HepG2 (cell line): ENCODE results near the gene STYXL1. TPM values are rescaled to one million over a fixed set of nuclear protein-coding genes. Genes with fewer than 3 reads are reported as not detected.

Experiments
- ATAC-seq: fragments of 200-7000 bp; cut with Tn5 transposase; 3 replicates; pipeline ENCODE4 v1.9.1; 2020; ENCODE audit warnings: mild to moderate bottlenecking, moderate library complexity
- BruUV-seq: library from RNA; stranded (reverse); fragments of 400-500 nt; replicated peaks from 2 replicates; lab custom pipeline; 2021; lab: Mats Ljungman, UMichigan
- CTCF ChIA-PET: fragments of 300-600 bp; formaldehyde crosslinking; extraction: SDS; loops from one replicate; lab custom pipeline; 2021; ENCODE audit warnings: low total read pairs, inconsistent platforms, low intra/inter-chr PET ratio; lab: Yijun Ruan, JAX
- POLR2A ChIA-PET: fragments of 350-600 bp; sonication (Branson Sonifier 250); formaldehyde crosslinking; loops from one replicate; lab custom pipeline; 2020; ENCODE audit warnings: antibody characterized with exemption, inconsistent platforms; lab: Yijun Ruan, JAX
- DNase-seq: peaks from one replicate; pipeline ENCODE4 v3.0.0-alpha.2; 2015; ENCODE audit warnings: low spot score
- FAIRE-seq: peaks from 3 replicates; lab custom pipeline; 2011; peaks lifted over from hg19 to GRCh38; lab: Jason Lieb, UNC
- H2AFZ ChIP-seq: one replicate; pipeline ENCODE4 v1.6.1; 2011; ENCODE audit warnings: low read length, inconsistent platforms
- H3K27ac ChIP-seq: fragments of 300-600 bp; 3 replicates; pipeline ENCODE4 v1.8.0; 2011; ENCODE audit warnings: mixed run types, mild to moderate bottlenecking, mixed read lengths, low read length, inconsistent platforms; ENCODE audit not compliant: insufficient read depth; ENCODE audit errors: extremely low read length
- H3K27me3 ChIP-seq, 2 experiments: fragments of 200-600 bp in 1 of 2; 2 replicates in 1 of 2; 3 replicates in 1 of 2; pipeline versions ENCODE4 v1.6.0 to v1.8.0; 2011; ENCODE audit warnings: low read length in 2 of 2, mild to moderate bottlenecking in 2 of 2, moderate library complexity in 2 of 2, inconsistent platforms in 1 of 2; ENCODE audit not compliant: insufficient read depth in 2 of 2, control insufficient read depth in 1 of 2
- H3K36me3 ChIP-seq, 2 experiments: fragments of 200-600 bp in 1 of 2; replicated peaks in 1 of 2; 2 replicates in 1 of 2; 3 replicates in 1 of 2; pipeline versions ENCODE4 v1.5.1 to v1.8.0; 2011; ENCODE audit warnings: low read length in 2 of 2, inconsistent platforms in 1 of 2; ENCODE audit not compliant: insufficient read depth in 2 of 2, control insufficient read depth in 1 of 2
- H3K4me1 ChIP-seq: 2 replicates; pipeline ENCODE4 v1.5.1; 2012; ENCODE audit warnings: low read length, inconsistent platforms; ENCODE audit not compliant: insufficient read depth
- H3K4me2 ChIP-seq: 2 replicates; pipeline ENCODE4 v1.6.0; 2011; ENCODE audit warnings: low read depth, low read length, inconsistent platforms
- H3K4me3 ChIP-seq, 3 experiments: fragments of 200-600 bp in 1 of 3; sonication (generic), shearing (Covaris generic) in 1 of 3; replicated peaks in 1 of 3; 2 replicates each; pipeline ENCODE4 v1.5.1; 2011 to 2016; ENCODE audit warnings: low read length in 3 of 3, inconsistent platforms in 2 of 3, low read depth in 2 of 3, mild to moderate bottlenecking in 2 of 3, control low read depth in 1 of 3, mixed read lengths in 1 of 3; ENCODE audit not compliant: insufficient read depth in 1 of 3
- H3K79me2 ChIP-seq: one replicate; pipeline ENCODE4 v1.6.1; 2011; ENCODE audit warnings: low read length, inconsistent platforms; ENCODE audit not compliant: insufficient read depth
- H3K9ac ChIP-seq: 2 replicates; pipeline ENCODE4 v1.6.0; 2011; ENCODE audit warnings: mild to moderate bottlenecking, low read depth, low read length, inconsistent platforms; ENCODE audit not compliant: insufficient read depth
- H3K9me3 ChIP-seq: 2 replicates; pipeline ENCODE4 v1.5.1; 2012; ENCODE audit warnings: mild to moderate bottlenecking, low read length
- H4K20me1 ChIP-seq: 2 replicates; pipeline ENCODE4 v1.6.0; 2011; ENCODE audit warnings: inconsistent platforms, mild to moderate bottlenecking, low read length, moderate library complexity; ENCODE audit not compliant: insufficient read depth
- AKNA ChIP-seq: sonication (generic); formaldehyde crosslinking; IDR thresholded peaks from 2 replicates; pipeline ENCODE4 v1.4.0; 2020; ENCODE audit warnings: missing genetic modification reagents, borderline replicate concordance
- GFI1 ChIP-seq: sonication (generic); formaldehyde crosslinking; IDR thresholded peaks from 2 replicates; pipeline ENCODE4 v1.5.0; 2020; ENCODE audit warnings: missing genetic modification reagents, mild to moderate bottlenecking, borderline replicate concordance
- ISX ChIP-seq: sonication (generic); formaldehyde crosslinking; conservative IDR thresholded peaks from 2 replicates; pipeline ENCODE4 v1.5.0; 2020; ENCODE audit warnings: missing genetic modification reagents
- KAT7 ChIP-seq: IDR thresholded peaks from 2 replicates; pipeline ENCODE4 v1.6.1; 2018; ENCODE audit warnings: borderline replicate concordance, missing compliant biosample characterization
- MEIS1 ChIP-seq: sonication (generic); formaldehyde crosslinking; IDR thresholded peaks from 2 replicates; pipeline ENCODE4 v1.9.0; 2021; ENCODE audit warnings: mild to moderate bottlenecking, missing genetic modification reagents, moderate library complexity, borderline replicate concordance
- MIXL1 ChIP-seq: IDR thresholded peaks from 2 replicates; pipeline ENCODE4 v1.6.1; 2016
- NFATC3 ChIP-seq: sonication (generic); formaldehyde crosslinking; IDR thresholded peaks from 2 replicates; pipeline ENCODE4 v1.5.1; 2020; ENCODE audit warnings: mild to moderate bottlenecking, missing genetic modification reagents
- NFIC ChIP-seq: IDR thresholded peaks from 2 replicates; pipeline ENCODE4 v1.6.1; 2012; ENCODE audit warnings: mild to moderate bottlenecking, low read length, inconsistent platforms
- POLR2A ChIP-seq, 2 experiments: IDR thresholded peaks; 2 replicates each; pipeline ENCODE4 v1.6.1; 2011; ENCODE audit warnings: low read depth in 2 of 2, low read length in 2 of 2, mild to moderate bottlenecking in 1 of 2, moderate library complexity in 1 of 2; ENCODE audit not compliant: insufficient read depth in 1 of 2
- ZNF274 ChIP-seq: sonication (generic); formaldehyde crosslinking; IDR thresholded peaks from 2 replicates; pipeline ENCODE4 v1.5.1; 2020; ENCODE audit warnings: mild to moderate bottlenecking, missing genetic modification reagents
- ZNF414 ChIP-seq: sonication (generic); formaldehyde crosslinking; IDR thresholded peaks from 2 replicates; pipeline ENCODE4 v1.5.0; 2020; ENCODE audit warnings: missing genetic modification reagents
- WGBS: methylation state at CpG from one replicate; pipeline ENCODE4 v1.1.6; 2017; ENCODE audit warnings: low lambda C conversion rate; 5-methylcytosine and 5-hydroxymethylcytosine counted together
- in situ Hi-C: cut with HindIII; loops from 2 replicates; pipeline ENCODE4 v1.10.0; 2017; ENCODE audit warnings: low pct_unique_long_range_greater_than_20kb; ENCODE audit not compliant: extremely low pct_ligation_motif_present
- intact Hi-C: fragments of 100-400 bp; cut with micrococcal nuclease; formaldehyde crosslinking; loops from one replicate; pipeline ENCODE4 v1.10.0; 2022; ENCODE audit not compliant: unreplicated experiment
- polyA plus RNA-seq, 8 experiments: library from polyadenylated mRNA; depleted of rRNA in 3 of 8; stranded (reverse) in 7 of 8; unstranded in 1 of 8; fragments of >200 nt; fragmentation: Illumina TruSeq in 4 of 8; extraction: Trizol in 4 of 8; gene quantifications; 2 replicates each; pipeline versions ENCODE4 v1.2.1 to v1.2.3, GENCODE V29; 2011 to 2016; ENCODE audit warnings: low read depth in 4 of 8, missing spikeins in 1 of 8, mixed read lengths in 1 of 8; ENCODE audit not compliant: insufficient read depth in 1 of 8
- total RNA-seq, 5 experiments: library from RNA; depleted of rRNA; stranded (reverse); fragments of >200 nt; fragmentation: Illumina TruSeq; extraction: Trizol; gene quantifications; 2 replicates each; pipeline ENCODE4 v1.2.3, GENCODE V29; 2016; ENCODE audit warnings: low read depth in 1 of 5
- TF ChIP-seq, protein P1 (sequence below): sonication (generic); formaldehyde crosslinking; IDR thresholded peaks from 2 replicates; pipeline ENCODE4 v1.4.0; 2020; ENCODE audit warnings: missing genetic modification reagents; ENCODE audit errors: not compliant biosample characterization

Gene STYXL1
- total and polyA plus RNA-seq, 2 of the 13 experiments (the other 11 are each of a cell fraction or from before 2014, with no cell fraction given): 23.9 to 38.3 TPM

DNA sequence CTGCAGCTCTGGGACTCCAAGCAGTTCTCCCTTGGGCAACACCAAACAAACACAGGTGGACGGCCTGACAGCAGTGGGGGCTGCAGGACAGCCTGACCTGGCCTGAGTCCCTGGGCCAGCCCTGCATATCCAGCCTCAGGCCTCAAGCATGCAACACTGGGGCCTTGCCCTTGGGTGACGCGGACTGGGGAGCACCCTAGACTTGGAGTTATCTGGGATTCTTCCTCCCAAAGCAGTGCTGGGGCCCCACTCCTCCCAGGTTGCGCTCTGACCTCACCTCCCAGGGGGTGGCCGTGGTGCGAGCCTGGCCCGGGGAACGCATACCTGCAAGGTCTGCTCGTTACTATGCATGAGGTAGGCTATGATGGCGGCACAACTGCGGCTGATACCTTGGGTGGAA lies 47.2 kb downstream of the STYXL1 start:
- WGBS: 96% methylated on average over 9 of the region's 11 CpGs
- ChIA-PET POLR2A (no interaction called here), CTCF (no interaction called here)

GRCh38 chr7:75998038-75998437 lies 49.8 kb downstream of the STYXL1 start:
- Histone ChIP-seq H3K27ac (no peak overlapping the region), H3K9me3 (no peaks in the 10 kb centered on the region), H3K27me3 (no peaks in the 10 kb centered on the region), H3K4me1 (peaks cover 16% of the 10 kb centered on the region), H3K4me3 (no peak overlapping the region), H3K36me3 (peaks cover 2 to 28% of the 10 kb centered on the region in 2 experiments; a peak in 4 of 5 replicates), H2AFZ (no peak overlapping the region), H3K4me2 (no peak overlapping the region), H4K20me1 (no peaks in the 10 kb centered on the region), H3K9ac (no peak overlapping the region), H3K79me2 (peaks cover 1% of the 10 kb centered on the region)
- POLR2A ChIA-PET: no interaction called here
- FAIRE-seq: no peak
- in situ Hi-C loops: no loop called here
- intact Hi-C loops: no loop called here
- no peak for DNase-seq
- WGBS: 92% methylated on average over 1 of the region's 1 CpG
- CTCF ChIA-PET: no interaction called here
- no peak for ATAC-seq
- BruUV-seq: no TSS peak
- no peak for TF ChIP-seq NFIC
- TF ChIP-seq ZNF274 (CRISPR knock-in tag): no peak
- TF ChIP-seq AKNA (CRISPR knock-in tag): no peak
- no peak for TF ChIP-seq MEIS1 (CRISPR knock-in tag)
- TF ChIP-seq MIXL1 (CRISPR knock-in tag): no peak
- TF ChIP-seq, protein P1, sequence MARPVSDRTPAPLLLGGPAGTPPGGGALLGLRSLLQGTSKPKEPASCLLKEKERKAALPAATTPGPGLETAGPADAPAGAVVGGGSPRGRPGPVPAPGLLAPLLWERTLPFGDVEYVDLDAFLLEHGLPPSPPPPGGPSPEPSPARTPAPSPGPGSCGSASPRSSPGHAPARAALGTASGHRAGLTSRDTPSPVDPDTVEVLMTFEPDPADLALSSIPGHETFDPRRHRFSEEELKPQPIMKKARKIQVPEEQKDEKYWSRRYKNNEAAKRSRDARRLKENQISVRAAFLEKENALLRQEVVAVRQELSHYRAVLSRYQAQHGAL: no peak
- TF ChIP-seq ZNF414 (CRISPR knock-in tag): no peak
- TF ChIP-seq KAT7: no peak
- no peak for TF ChIP-seq POLR2A (IDR thresholded peaks at IDR 0.05; ENCODE audit: insufficient read depth in 1 of 2, low read depth in 2 of 2, low read length in 2 of 2)
- no peak for TF ChIP-seq NFATC3
- no peak for TF ChIP-seq ISX (CRISPR knock-in tag)
- TF ChIP-seq GFI1 (CRISPR knock-in tag): no peak

More for the DNA sequence above, 47.2 kb downstream of the STYXL1 start:
- Histone ChIP-seq H3K27ac (no peak overlapping the region), H3K4me2 (no peak overlapping the region), H3K9ac (no peak overlapping the region), H3K4me1 (peaks cover 1% of the 10 kb centered on the region; the same call in 1 of the 2 replicates), H2AFZ (no peak overlapping the region), H3K79me2 (no peaks in the 10 kb centered on the region), H3K27me3 (no peaks in the 10 kb centered on the region), H3K4me3 (no peak overlapping the region), H3K9me3 (no peaks in the 10 kb centered on the region), H3K36me3 (peaks cover 4 to 40% of the 10 kb centered on the region in 2 experiments; a peak in 4 of 5 replicates), H4K20me1 (no peaks in the 10 kb centered on the region)
- TF ChIP-seq ISX (CRISPR knock-in tag) (no peak), ZNF274 (CRISPR knock-in tag) (0 out of 2 replicates have a peak, but pooled peaks have one; percentile 28)
- in situ Hi-C loops (no loop called here), intact Hi-C loops (no loop called here)
- FAIRE-seq (no peak), ATAC-seq (no peak; the same call in 2 of the 3 replicates), DNase-seq (no peak)
- no TSS peak for BruUV-seq
